Chondrocyte (in vitro differentiated cells): ENCODE results near the gene KDM5A. TPM values are rescaled to one million over a fixed set of nuclear protein-coding genes. Genes with fewer than 3 reads are reported as not detected.

Source experiments
- DNase-seq: peaks from one replicate; pipeline ENCODE4 v3.0.0; 2021; ENCODE audit warnings: mixed read lengths, low spot score
- H3K27ac Mint-ChIP-seq: one replicate; pipeline ENCODE4 v1.8.0; 2021; ENCODE audit warnings: mild to moderate bottlenecking, moderate library complexity, mixed read lengths; ENCODE audit not compliant: unreplicated experiment
- H3K27me3 Mint-ChIP-seq: 2 replicates; pipeline ENCODE4 v1.8.0; 2021; ENCODE audit warnings: low read depth, mixed read lengths
- H3K36me3 Mint-ChIP-seq: 2 replicates; pipeline ENCODE4 v1.8.0; 2021; ENCODE audit warnings: low read depth, mixed read lengths
- H3K4me1 Mint-ChIP-seq: 2 replicates; pipeline ENCODE4 v1.8.0; 2021; ENCODE audit warnings: low read depth, mild to moderate bottlenecking, mixed read lengths
- H3K4me3 Mint-ChIP-seq: one replicate; pipeline ENCODE4 v1.8.0; 2021; ENCODE audit warnings: mild to moderate bottlenecking, moderate library complexity, mixed read lengths; ENCODE audit not compliant: unreplicated experiment
- H3K9me3 Mint-ChIP-seq: 2 replicates; pipeline ENCODE4 v1.8.0; 2021; ENCODE audit warnings: low read depth, mixed read lengths
- total RNA-seq: library from RNA; stranded (reverse); gene quantifications from 3 replicates; pipeline ENCODE4 v1.2.1, GENCODE V29; 2021
- TF ChIP-seq, protein P1 (sequence below): fragments of 200-600 bp; sonication (generic); IDR thresholded peaks from 2 replicates; pipeline ENCODE4 v1.5.0; 2021; ENCODE audit warnings: antibody characterized with exemption, mild to moderate bottlenecking, moderate library complexity

The KDM5A gene
- total RNA-seq, 1 donor from 2014 or later = 65.0 TPM

DNA sequence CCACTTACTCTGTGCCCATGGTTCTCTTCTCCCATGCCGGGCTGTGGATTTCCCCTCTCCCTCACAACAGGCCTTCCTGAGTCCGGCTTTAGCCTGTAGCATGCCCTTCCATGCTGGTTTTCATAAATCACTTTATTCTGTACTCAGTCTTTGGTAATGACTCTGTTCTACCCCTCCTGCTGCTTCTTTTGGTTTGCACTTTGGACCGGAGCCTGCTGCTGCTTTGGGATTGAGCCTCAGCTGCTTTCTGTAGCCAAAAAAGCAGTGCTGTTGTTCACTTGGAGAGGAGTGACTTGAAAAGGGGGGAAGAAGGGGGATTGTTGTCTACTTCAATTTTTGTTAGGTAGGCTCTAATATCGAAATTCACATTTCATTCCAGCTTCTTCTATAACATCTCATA is 118.0 kb downstream of the KDM5A start:
- Mint-ChIP-seq H3K27me3 (no peaks in the 10 kb centered on the region), H3K4me3 (no peak overlapping the region), H3K4me1 (peaks cover 35% of the 10 kb centered on the region), H3K27ac (no peak overlapping the region), H3K9me3 (no peaks in the 10 kb centered on the region), H3K36me3 (no peaks in the 10 kb centered on the region)
- no peak for DNase-seq
- TF ChIP-seq, protein P1, sequence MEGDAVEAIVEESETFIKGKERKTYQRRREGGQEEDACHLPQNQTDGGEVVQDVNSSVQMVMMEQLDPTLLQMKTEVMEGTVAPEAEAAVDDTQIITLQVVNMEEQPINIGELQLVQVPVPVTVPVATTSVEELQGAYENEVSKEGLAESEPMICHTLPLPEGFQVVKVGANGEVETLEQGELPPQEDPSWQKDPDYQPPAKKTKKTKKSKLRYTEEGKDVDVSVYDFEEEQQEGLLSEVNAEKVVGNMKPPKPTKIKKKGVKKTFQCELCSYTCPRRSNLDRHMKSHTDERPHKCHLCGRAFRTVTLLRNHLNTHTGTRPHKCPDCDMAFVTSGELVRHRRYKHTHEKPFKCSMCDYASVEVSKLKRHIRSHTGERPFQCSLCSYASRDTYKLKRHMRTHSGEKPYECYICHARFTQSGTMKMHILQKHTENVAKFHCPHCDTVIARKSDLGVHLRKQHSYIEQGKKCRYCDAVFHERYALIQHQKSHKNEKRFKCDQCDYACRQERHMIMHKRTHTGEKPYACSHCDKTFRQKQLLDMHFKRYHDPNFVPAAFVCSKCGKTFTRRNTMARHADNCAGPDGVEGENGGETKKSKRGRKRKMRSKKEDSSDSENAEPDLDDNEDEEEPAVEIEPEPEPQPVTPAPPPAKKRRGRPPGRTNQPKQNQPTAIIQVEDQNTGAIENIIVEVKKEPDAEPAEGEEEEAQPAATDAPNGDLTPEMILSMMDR = no peak

- H3K4me1 Mint-ChIP-seq = peaks cover 35% of the 10 kb centered on the region
- peak overlapping the region; percentile 1 for H3K27ac Mint-ChIP-seq
- TF ChIP-seq, protein P1 = no peak
- H3K36me3 Mint-ChIP-seq = no peaks in the 10 kb centered on the region
- H3K9me3 Mint-ChIP-seq = no peaks in the 10 kb centered on the region
- DNase-seq = no peak
- no peaks in the 10 kb centered on the region for H3K27me3 Mint-ChIP-seq
- no peak overlapping the region for H3K4me3 Mint-ChIP-seq
Measured at GRCh38 chr12:269191-269590, 119.9 kb downstream of the KDM5A start.

- Mint-ChIP-seq H3K27ac (no peak overlapping the region), H3K4me1 (peaks cover 41% of the 10 kb centered on the region), H3K36me3 (peaks cover 1% of the 10 kb centered on the region), H3K9me3 (no peaks in the 10 kb centered on the region), H3K4me3 (no peak overlapping the region), H3K27me3 (peaks cover 2% of the 10 kb centered on the region)
- TF ChIP-seq, protein P1 = no peak
- no peak for DNase-seq
Measured at GRCh38 chr12:268483-268840, 120.7 kb downstream of the KDM5A start.

DNA sequence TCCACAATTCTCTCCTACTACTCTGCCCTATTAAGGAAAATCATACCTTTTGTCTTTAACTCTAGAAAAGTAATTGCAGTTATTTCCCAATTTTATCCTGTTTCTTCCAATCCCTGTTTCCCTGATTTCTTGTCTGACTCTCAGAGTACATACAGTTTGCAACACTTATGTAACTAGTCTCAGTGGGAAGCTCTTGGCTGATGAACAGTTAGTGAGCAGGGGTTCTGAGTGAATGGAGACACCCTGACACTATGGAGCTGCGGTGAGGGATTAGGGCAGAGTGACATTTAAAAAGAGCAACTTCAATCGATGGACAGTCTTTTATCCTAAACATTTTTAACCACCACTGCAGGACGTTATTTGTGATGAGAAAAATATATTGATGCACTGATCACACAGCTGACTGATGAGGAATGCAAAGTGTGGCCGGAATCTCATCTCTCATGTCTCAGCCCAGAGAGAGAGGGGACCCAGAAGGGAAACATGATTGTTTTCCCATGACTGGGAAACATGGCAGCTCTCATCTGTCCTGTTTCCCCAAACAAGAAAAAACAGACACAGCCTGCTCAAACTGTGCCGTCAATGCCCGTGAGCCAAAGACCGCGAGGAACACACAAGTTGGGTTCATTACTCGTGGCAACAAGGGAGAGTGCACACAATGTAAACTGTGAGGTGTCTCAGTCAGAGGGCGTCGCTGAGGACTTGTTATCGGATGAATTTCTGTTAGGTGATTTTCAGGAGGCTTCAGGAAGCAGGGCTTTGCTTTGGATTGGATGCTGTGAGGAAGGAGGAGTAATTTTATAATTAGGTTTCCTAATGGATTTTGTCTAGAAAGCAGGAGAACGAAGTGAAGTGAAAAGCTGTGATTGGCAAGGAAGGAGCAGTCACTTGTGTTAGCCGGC is 121.3 kb downstream of the KDM5A start:
- peaks cover 1% of the 10 kb centered on the region for H3K36me3 Mint-ChIP-seq
- no peak for DNase-seq
- no peaks in the 10 kb centered on the region for H3K9me3 Mint-ChIP-seq
- peaks cover 42% of the 10 kb centered on the region for H3K4me1 Mint-ChIP-seq
- TF ChIP-seq, protein P1 = no peak
- H3K4me3 Mint-ChIP-seq = no peak overlapping the region
- H3K27ac Mint-ChIP-seq = no peak overlapping the region
- H3K27me3 Mint-ChIP-seq = peaks cover 2% of the 10 kb centered on the region

DNA sequence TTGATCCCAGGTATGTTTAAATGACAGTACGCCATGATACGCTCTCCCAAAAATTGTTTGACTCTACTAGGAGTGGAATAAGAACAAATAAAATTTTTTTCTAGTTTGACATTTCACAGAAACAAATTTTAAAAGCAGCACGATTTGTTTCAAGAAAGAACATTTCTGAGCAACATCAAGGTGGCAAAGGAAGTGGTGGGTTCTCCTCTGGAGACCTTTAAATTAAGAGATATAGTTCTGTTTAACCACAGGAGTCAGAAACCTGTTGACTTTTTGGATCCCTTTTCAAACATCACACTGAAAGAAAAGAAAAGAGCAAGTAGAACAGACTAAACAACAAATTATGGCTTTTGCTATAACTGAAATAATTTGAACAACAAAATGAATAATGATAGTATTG is 124.0 kb downstream of the KDM5A start:
- Mint-ChIP-seq H3K9me3 (no peaks in the 10 kb centered on the region), H3K36me3 (peaks cover 1% of the 10 kb centered on the region), H3K4me3 (no peak overlapping the region), H3K27me3 (peaks cover 4% of the 10 kb centered on the region), H3K27ac (no peak overlapping the region), H3K4me1 (peaks cover 40% of the 10 kb centered on the region)
- TF ChIP-seq, protein P1 = no peak
- DNase-seq = no peak
